HepG2 (cell line): Measurements from ENCODE around the gene ZC3H12A. TPM values are rescaled to one million over a fixed set of nuclear protein-coding genes. Genes with fewer than 3 reads are reported as not detected.

ENCODE experiments used
- CSRNP2 ChIP-seq: sonication (generic); formaldehyde crosslinking; conservative IDR thresholded peaks from 2 replicates; pipeline ENCODE4 v1.8.0; 2022; ENCODE audit warnings: low read depth, missing genetic modification reagents
- CTCF ChIP-seq: sonication (generic); formaldehyde crosslinking; IDR thresholded peaks from 2 replicates; pipeline ENCODE4 v1.5.0; 2020; ENCODE audit warnings: mild to moderate bottlenecking, missing genetic modification reagents, moderate library complexity
- GZF1 ChIP-seq: sonication (generic); formaldehyde crosslinking; IDR thresholded peaks from 2 replicates; pipeline ENCODE4 v1.5.1; 2020; ENCODE audit warnings: mild to moderate bottlenecking, missing genetic modification reagents
- KAT8 ChIP-seq: IDR thresholded peaks from 2 replicates; pipeline ENCODE4 v1.6.1; 2016; ENCODE audit warnings: missing genetic modification reagents, missing compliant biosample characterization
- PHF20 ChIP-seq: sonication (generic); formaldehyde crosslinking; IDR thresholded peaks from 2 replicates; pipeline ENCODE4 v1.5.0; 2020; ENCODE audit warnings: mild to moderate bottlenecking, missing genetic modification reagents
- RFXAP ChIP-seq: sonication (generic); formaldehyde crosslinking; IDR thresholded peaks from 2 replicates; pipeline ENCODE4 v1.4.0; 2020; ENCODE audit warnings: missing genetic modification reagents, borderline replicate concordance
- RXRB ChIP-seq: IDR thresholded peaks from 2 replicates; pipeline ENCODE4 v1.6.1; 2016; ENCODE audit warnings: borderline replicate concordance, missing genetic modification reagents, missing compliant biosample characterization
- SKI ChIP-seq: fragments of 450-650 bp; IDR thresholded peaks from one replicate; pipeline ENCODE4 v1.6.1; 2018; ENCODE audit warnings: mild to moderate bottlenecking; ENCODE audit not compliant: partially characterized antibody
- TBX3 ChIP-seq: fragments of 450-650 bp; IDR thresholded peaks from 2 replicates; pipeline ENCODE4 v1.6.1; 2017; ENCODE audit warnings: antibody characterized with exemption, mild to moderate bottlenecking, inconsistent platforms, borderline replicate concordance
- ZNF317 ChIP-seq: sonication (generic); formaldehyde crosslinking; IDR thresholded peaks from 2 replicates; pipeline ENCODE4 v1.5.0; 2020; ENCODE audit warnings: mild to moderate bottlenecking, missing genetic modification reagents
- ZNF350 ChIP-seq: sonication (generic); formaldehyde crosslinking; IDR thresholded peaks from 2 replicates; pipeline ENCODE4 v1.4.0; 2020; ENCODE audit warnings: mild to moderate bottlenecking, low read depth, missing genetic modification reagents, borderline replicate concordance
- ZNF414 ChIP-seq: sonication (generic); formaldehyde crosslinking; IDR thresholded peaks from 2 replicates; pipeline ENCODE4 v1.5.0; 2020; ENCODE audit warnings: missing genetic modification reagents
- polyA plus RNA-seq, 8 experiments: library from polyadenylated mRNA; depleted of rRNA in 3 of 8; stranded (reverse) in 7 of 8; unstranded in 1 of 8; fragments of >200 nt; fragmentation: Illumina TruSeq in 4 of 8; extraction: Trizol in 4 of 8; gene quantifications; 2 replicates each; pipeline versions ENCODE4 v1.2.1 to v1.2.3, GENCODE V29; 2011 to 2016; ENCODE audit warnings: low read depth in 4 of 8, missing spikeins in 1 of 8, mixed read lengths in 1 of 8; ENCODE audit not compliant: insufficient read depth in 1 of 8
- total RNA-seq, 5 experiments: library from RNA; depleted of rRNA; stranded (reverse); fragments of >200 nt; fragmentation: Illumina TruSeq; extraction: Trizol; gene quantifications; 2 replicates each; pipeline ENCODE4 v1.2.3, GENCODE V29; 2016; ENCODE audit warnings: low read depth in 1 of 5
- TF ChIP-seq, protein P1 (sequence below): IDR thresholded peaks from 2 replicates; pipeline ENCODE4 v1.6.1; 2016; ENCODE audit warnings: low read depth
- TF ChIP-seq, protein P2 (sequence below): sonication (generic); formaldehyde crosslinking; IDR thresholded peaks from 2 replicates; pipeline ENCODE4 v1.5.1; 2020; ENCODE audit warnings: mild to moderate bottlenecking, missing genetic modification reagents, borderline replicate concordance

Gene ZC3H12A
- total and polyA plus RNA-seq, 2 of the 13 experiments (the other 11 are each of a cell fraction or from before 2014, with no cell fraction given), result 6.8 to 13.3 TPM

DNA sequence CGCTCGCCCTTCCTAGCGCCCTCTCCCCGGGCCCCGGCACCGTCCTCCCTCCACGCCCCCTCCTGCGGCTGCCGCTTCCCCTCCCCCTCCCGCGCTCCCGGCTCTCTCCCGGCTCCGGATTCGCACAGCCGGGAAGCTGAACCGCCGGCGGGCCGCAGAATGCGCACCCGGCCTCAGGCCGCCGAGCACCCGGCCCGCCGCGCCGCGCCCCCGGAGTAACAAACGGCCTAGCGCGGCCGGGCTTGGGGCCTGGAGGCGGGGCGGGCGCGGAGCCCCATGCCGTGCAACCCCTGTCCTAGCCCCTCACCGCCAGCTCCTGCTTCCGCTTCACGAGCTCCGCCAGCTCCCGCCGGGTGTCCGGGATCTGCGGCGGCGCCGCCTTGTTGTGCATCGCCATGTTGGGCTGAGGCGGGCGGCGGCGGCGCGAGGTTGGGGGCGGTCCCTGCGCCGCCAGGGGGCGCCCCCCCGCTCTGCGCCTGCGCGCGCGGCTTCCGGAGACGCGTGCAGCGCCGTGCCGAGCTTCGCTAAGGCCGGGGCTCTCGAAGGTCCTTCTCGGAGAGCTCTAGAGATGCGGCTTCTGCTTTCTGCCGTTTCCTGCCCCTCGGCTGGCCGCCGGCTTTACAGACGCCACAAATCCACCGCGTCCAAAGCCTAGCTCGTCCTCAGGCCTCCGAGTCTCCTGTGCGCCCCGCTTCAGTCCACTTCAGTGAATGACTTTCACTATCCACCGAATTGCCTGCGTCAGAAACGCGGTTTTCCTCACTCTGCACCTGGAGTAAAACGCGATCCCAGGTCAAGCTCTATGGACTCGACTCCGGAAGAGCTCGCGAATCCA is 40.2 kb downstream of the ZC3H12A start, which contains the start of gene MEAF6 (continued):
- TF ChIP-seq CTCF (CRISPR knock-in tag) (peak; percentile 71), SKI (peak; percentile 42), PHF20 (peak; percentile 58; the same call in 1 of the 2 replicates), ZNF414 (CRISPR knock-in tag) (no peak; the same call in 1 of the 2 replicates), ZNF350 (CRISPR knock-in tag) (peak; percentile 67; the same call in 1 of the 2 replicates), ZNF317 (CRISPR knock-in tag) (0 out of 2 replicates have a peak, but pooled peaks have one; percentile 17), CSRNP2 (CRISPR knock-in tag) (no peak), TBX3 (no peak), RXRB (CRISPR knock-in tag) (0 out of 2 replicates have a peak, but pooled peaks have one; percentile 31), GZF1 (CRISPR knock-in tag) (0 out of 2 replicates have a peak, but pooled peaks have one; percentile 30), KAT8 (CRISPR knock-in tag) (peak; percentile 65; the same call in 1 of the 2 replicates), RFXAP (peak; percentile 90)
- TF ChIP-seq, protein P1, sequence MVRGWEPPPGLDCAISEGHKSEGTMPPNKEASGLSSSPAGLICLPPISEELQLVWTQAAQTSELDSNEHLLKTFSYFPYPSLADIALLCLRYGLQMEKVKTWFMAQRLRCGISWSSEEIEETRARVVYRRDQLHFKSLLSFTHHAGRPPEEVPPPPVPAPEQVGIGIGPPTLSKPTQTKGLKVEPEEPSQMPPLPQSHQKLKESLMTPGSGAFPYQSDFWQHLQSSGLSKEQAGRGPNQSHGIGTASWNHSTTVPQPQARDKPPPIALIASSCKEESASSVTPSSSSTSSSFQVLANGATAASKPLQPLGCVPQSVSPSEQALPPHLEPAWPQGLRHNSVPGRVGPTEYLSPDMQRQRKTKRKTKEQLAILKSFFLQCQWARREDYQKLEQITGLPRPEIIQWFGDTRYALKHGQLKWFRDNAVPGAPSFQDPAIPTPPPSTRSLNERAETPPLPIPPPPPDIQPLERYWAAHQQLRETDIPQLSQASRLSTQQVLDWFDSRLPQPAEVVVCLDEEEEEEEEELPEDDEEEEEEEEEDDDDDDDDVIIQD, result peak; percentile 46
- TF ChIP-seq, protein P2, sequence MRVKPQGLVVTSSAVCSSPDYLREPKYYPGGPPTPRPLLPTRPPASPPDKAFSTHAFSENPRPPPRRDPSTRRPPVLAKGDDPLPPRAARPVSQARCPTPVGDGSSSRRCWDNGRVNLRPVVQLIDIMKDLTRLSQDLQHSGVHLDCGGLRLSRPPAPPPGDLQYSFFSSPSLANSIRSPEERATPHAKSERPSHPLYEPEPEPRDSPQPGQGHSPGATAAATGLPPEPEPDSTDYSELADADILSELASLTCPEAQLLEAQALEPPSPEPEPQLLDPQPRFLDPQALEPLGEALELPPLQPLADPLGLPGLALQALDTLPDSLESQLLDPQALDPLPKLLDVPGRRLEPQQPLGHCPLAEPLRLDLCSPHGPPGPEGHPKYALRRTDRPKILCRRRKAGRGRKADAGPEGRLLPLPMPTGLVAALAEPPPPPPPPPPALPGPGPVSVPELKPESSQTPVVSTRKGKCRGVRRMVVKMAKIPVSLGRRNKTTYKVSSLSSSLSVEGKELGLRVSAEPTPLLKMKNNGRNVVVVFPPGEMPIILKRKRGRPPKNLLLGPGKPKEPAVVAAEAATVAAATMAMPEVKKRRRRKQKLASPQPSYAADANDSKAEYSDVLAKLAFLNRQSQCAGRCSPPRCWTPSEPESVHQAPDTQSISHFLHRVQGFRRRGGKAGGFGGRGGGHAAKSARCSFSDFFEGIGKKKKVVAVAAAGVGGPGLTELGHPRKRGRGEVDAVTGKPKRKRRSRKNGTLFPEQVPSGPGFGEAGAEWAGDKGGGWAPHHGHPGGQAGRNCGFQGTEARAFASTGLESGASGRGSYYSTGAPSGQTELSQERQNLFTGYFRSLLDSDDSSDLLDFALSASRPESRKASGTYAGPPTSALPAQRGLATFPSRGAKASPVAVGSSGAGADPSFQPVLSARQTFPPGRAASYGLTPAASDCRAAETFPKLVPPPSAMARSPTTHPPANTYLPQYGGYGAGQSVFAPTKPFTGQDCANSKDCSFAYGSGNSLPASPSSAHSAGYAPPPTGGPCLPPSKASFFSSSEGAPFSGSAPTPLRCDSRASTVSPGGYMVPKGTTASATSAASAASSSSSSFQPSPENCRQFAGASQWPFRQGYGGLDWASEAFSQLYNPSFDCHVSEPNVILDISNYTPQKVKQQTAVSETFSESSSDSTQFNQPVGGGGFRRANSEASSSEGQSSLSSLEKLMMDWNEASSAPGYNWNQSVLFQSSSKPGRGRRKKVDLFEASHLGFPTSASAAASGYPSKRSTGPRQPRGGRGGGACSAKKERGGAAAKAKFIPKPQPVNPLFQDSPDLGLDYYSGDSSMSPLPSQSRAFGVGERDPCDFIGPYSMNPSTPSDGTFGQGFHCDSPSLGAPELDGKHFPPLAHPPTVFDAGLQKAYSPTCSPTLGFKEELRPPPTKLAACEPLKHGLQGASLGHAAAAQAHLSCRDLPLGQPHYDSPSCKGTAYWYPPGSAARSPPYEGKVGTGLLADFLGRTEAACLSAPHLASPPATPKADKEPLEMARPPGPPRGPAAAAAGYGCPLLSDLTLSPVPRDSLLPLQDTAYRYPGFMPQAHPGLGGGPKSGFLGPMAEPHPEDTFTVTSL (CRISPR knock-in tag), result peak; percentile 69; the same call in 1 of the 2 replicates
